ENCODE measurements around the gene HP1BP3. TPM values are rescaled to one million over a fixed set of nuclear protein-coding genes. Genes with fewer than 3 reads are reported as not detected.

The HP1BP3 gene
- total RNA-seq, 1 donor from 2014 or later, result 267 TPM

DNA sequence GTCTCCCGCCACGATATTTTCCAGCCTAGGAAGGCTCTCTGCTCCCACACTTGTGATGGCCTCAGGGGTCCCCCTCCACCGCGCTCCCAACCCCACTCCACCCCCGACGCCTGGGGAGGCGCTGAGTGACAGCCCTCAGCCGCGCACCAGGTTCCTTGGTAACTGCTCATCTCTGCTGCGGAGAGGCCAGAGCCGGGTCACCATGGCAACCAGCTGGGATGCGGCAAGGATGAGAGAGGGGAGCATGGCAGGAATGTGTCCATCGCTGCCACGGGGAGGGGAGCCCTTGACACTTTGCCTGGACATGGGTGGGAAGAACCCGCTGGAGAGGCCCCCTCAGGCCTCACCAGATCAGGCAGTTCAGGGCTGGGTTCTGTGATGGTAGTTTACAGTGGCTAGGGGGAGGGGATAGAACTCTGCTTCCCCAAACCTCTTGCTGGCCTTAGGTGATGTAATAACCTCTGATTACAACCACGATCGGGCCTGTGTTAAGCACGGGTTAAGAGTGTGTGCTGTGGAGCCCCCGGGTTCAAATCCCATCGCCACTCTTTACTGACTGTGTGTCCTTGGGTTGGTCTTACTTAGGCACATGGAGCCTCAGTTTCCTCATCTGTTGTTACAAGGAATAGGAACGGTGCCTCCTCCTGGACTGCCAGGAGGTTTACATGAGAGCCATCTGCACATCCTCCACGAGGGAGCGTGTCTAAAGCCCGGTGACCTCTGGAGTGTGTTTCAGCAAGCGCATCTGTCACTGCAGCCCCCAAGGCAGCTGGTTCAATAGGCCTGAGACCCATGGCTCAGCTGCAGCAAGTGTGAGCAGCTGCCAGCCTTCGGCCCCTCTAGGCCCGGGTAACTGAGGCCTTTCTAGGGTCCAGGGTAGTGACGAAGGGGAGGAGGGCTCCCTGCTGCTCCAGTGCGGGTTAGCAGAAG is 75.6 kb downstream of the HP1BP3 start:
- Histone ChIP-seq H3K4me1 (no peaks in the 10 kb centered on the region), H3K9me3 (no peaks in the 10 kb centered on the region), H3K27ac (no peak overlapping the region), H3K27me3 (no peaks in the 10 kb centered on the region), H3K36me3 (no peaks in the 10 kb centered on the region), H3K4me3 (no peak overlapping the region)
- TF ChIP-seq, protein P1, sequence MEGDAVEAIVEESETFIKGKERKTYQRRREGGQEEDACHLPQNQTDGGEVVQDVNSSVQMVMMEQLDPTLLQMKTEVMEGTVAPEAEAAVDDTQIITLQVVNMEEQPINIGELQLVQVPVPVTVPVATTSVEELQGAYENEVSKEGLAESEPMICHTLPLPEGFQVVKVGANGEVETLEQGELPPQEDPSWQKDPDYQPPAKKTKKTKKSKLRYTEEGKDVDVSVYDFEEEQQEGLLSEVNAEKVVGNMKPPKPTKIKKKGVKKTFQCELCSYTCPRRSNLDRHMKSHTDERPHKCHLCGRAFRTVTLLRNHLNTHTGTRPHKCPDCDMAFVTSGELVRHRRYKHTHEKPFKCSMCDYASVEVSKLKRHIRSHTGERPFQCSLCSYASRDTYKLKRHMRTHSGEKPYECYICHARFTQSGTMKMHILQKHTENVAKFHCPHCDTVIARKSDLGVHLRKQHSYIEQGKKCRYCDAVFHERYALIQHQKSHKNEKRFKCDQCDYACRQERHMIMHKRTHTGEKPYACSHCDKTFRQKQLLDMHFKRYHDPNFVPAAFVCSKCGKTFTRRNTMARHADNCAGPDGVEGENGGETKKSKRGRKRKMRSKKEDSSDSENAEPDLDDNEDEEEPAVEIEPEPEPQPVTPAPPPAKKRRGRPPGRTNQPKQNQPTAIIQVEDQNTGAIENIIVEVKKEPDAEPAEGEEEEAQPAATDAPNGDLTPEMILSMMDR (IDR thresholded peaks at IDR 0.05), result no peak
- TF ChIP-seq POLR2A (IDR thresholded peaks at IDR 0.05) (no peak), POLR2AphosphoS5 (IDR thresholded peaks at IDR 0.05; ENCODE audit: insufficient read depth in 1 of 2, low read depth in 1 of 2) (no peak)
- DNase-seq (ENCODE audit: extremely low spot score in 2 of 2), result no peak
- intact Hi-C loops (cut with DNase I), result no loop called here

DNA sequence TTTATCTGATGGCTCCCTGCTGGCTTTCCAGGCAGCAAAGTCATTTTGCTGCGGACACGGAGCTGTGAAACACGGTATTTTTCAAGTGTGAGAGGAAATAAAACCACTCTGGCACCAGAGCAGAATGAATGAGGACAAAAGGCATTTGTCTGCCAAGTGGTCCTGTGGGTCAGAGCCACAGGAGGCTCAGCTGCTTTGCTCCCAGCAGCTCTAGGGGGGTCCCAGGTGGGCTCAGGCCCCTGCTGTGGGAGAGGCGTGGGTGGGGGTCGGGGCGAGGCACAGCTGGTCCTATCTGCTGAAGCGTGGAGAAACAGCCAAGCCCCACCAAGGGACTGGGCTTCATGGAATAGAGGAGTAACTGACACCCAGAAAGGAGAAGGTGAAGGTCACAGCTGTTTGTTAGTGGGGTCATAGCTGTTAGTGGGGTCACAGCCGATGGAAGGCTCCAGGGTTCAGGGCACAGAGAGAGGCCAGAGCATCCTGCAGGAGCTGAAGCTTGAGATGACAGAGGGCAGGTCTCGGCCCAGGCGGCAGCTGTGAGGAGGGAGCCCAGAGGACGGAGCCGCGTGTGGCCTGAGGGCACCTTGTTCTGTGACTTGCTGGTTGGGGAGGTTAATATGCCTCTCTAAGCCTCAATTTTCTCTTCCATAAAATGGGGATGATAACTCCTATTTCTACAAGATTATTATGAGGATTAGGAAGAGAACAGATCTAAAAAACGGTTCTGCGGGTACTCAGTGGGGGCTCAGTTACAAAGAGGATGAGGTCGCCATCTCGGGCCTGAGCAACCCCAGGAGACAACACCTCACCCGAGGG is 76.4 kb downstream of the HP1BP3 start:
- no peak for DNase-seq (ENCODE audit: extremely low spot score in 2 of 2)
- Histone ChIP-seq H3K27me3 (no peaks in the 10 kb centered on the region), H3K27ac (no peak overlapping the region), H3K9me3 (no peaks in the 10 kb centered on the region), H3K36me3 (no peaks in the 10 kb centered on the region), H3K4me3 (no peak overlapping the region), H3K4me1 (no peaks in the 10 kb centered on the region)
- TF ChIP-seq POLR2AphosphoS5 (IDR thresholded peaks at IDR 0.05; ENCODE audit: insufficient read depth in 1 of 2, low read depth in 1 of 2), result no peak
- no peak for TF ChIP-seq POLR2A (IDR thresholded peaks at IDR 0.05)
- TF ChIP-seq, protein P1 (IDR thresholded peaks at IDR 0.05), result no peak
- intact Hi-C loops (cut with DNase I), result no loop called here

DNA sequence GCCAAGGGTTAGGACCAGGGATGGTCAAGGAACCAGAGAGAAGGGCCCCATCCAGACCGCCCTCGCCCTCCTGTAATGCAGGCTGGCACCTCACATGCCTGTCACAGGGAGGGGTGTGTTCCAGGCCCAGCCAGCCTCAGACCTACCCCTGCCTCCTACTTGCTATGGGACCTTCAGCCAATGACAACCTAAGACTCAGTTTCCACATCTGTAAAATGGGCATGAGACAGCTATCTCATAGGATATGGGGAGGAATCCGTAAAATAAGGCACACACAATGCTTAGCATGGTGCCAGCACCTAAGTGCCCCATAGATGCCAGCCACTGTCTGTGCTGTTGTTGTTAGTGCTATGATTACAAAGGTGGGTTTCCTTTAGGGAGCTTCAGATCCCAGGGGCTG is 77.2 kb downstream of the HP1BP3 start:
- TF ChIP-seq, protein P1 (IDR thresholded peaks at IDR 0.05), result no peak
- no peak for TF ChIP-seq POLR2AphosphoS5 (IDR thresholded peaks at IDR 0.05; ENCODE audit: insufficient read depth in 1 of 2, low read depth in 1 of 2)
- TF ChIP-seq POLR2A (IDR thresholded peaks at IDR 0.05), result no peak
- no peaks in the 10 kb centered on the region for H3K4me1 ChIP-seq

DNA sequence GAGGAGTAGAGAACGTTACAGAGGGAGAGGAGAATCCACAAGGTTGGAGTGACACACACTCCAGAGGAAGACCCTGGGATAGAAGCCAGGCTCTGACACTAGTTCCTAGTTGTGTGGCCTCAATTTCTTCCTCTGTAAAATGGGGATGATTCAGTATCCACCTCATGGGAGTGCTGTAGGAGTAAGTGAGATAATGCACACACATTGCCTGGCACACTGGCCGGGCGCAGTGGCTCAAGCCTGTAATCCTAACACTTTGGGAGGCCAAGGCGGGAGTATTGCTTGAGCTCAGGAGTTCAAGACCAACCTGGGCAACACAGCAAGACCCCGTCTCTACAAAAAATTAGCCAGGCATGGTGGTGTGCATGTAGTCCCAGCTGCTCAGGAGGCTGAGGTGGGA is 78.2 kb downstream of the HP1BP3 start:
- intact Hi-C loops (cut with DNase I), result no loop called here
- H3K9me3 ChIP-seq, result no peaks in the 10 kb centered on the region
- no peak for DNase-seq (ENCODE audit: extremely low spot score in 2 of 2)
- TF ChIP-seq, protein P1 (IDR thresholded peaks at IDR 0.05), result no peak
- TF ChIP-seq POLR2A (IDR thresholded peaks at IDR 0.05), result no peak
- no peaks in the 10 kb centered on the region for H3K4me1 ChIP-seq
- H3K27ac ChIP-seq, result no peak overlapping the region
- no peaks in the 10 kb centered on the region for H3K36me3 ChIP-seq
- H3K4me3 ChIP-seq, result no peak overlapping the region
- H3K27me3 ChIP-seq, result no peaks in the 10 kb centered on the region

More for the DNA sequence above, 77.2 kb downstream of the HP1BP3 start:
- no peak for DNase-seq (ENCODE audit: extremely low spot score in 2 of 2)
- Histone ChIP-seq H3K9me3 (no peaks in the 10 kb centered on the region), H3K27ac (no peak overlapping the region), H3K27me3 (no peaks in the 10 kb centered on the region), H3K4me3 (no peak overlapping the region), H3K36me3 (no peaks in the 10 kb centered on the region)
- intact Hi-C loops (cut with DNase I), result no loop called here
